SU-DHL-6 (cell line): ENCODE data around the gene PLCE1.

Experiments used
- H2AFZ ChIP-seq: fragments of 200-600 bp; sonication (generic); 2 replicates; pipeline ENCODE4 v1.6.1; 2014; ENCODE audit warnings: low read depth, mild to moderate bottlenecking, moderate library complexity, mixed read lengths, antibody characterized with exemption, low read length; ENCODE audit not compliant: severe bottlenecking
- H3F3A ChIP-seq: fragments of 200-600 bp; shearing (Covaris generic); 2 replicates; pipeline ENCODE4 v1.6.0; 2016; ENCODE audit warnings: antibody characterized with exemption, mild to moderate bottlenecking; ENCODE audit not compliant: insufficient read depth
- H3K27ac ChIP-seq: fragments of 200-600 bp; sonication (generic); 2 replicates; pipeline ENCODE4 v1.5.1; 2016; ENCODE audit warnings: low read depth, mild to moderate bottlenecking, low read length, moderate library complexity, mixed read lengths
- H3K27me3 ChIP-seq: fragments of 200-600 bp; sonication (generic), shearing (Covaris generic); 2 replicates; pipeline ENCODE4 v1.6.0; 2014; ENCODE audit warnings: mild to moderate bottlenecking, low read length
- H3K36me3 ChIP-seq: fragments of 200-600 bp; sonication (generic); 2 replicates; pipeline ENCODE4 v1.6.1; 2014; ENCODE audit warnings: mild to moderate bottlenecking, low read length, mixed read lengths
- H3K4me2 ChIP-seq: fragments of 300-600, 200-600 bp; shearing (Covaris generic), sonication (generic); 2 replicates; pipeline ENCODE4 v1.6.0; 2014; ENCODE audit warnings: low read length, low read depth, mild to moderate bottlenecking; ENCODE audit not compliant: poor library complexity, severe bottlenecking
- H3K4me3 ChIP-seq: fragments of 200-600 bp; sonication (generic); 2 replicates; pipeline ENCODE4 v1.5.1; 2014; ENCODE audit warnings: antibody characterized with exemption, low read length, mild to moderate bottlenecking, mixed read lengths; ENCODE audit not compliant: insufficient read depth, poor library complexity, severe bottlenecking
- H3K79me2 ChIP-seq: fragments of 200-600 bp; sonication (generic); 2 replicates; pipeline ENCODE4 v1.6.1; 2014; ENCODE audit warnings: mild to moderate bottlenecking, low read length, moderate library complexity; ENCODE audit not compliant: insufficient read depth
- H3K9ac ChIP-seq: fragments of 200-600 bp; sonication (generic); 2 replicates; pipeline ENCODE4 v1.7.0; 2014; ENCODE audit warnings: mild to moderate bottlenecking, low read length
- H3K9me2 ChIP-seq: fragments of 200-600 bp; sonication (generic); replicated peaks from 2 replicates; pipeline ENCODE4 v1.6.1; 2014; ENCODE audit warnings: low read length; ENCODE audit not compliant: insufficient read depth
- H3K9me3 ChIP-seq: fragments of 200-600 bp; sonication (generic); 2 replicates; pipeline ENCODE4 v1.6.1; 2014; ENCODE audit warnings: low read length, mixed read lengths; ENCODE audit not compliant: insufficient read depth
- H4K20me1 ChIP-seq: fragments of 200-600 bp; sonication (generic); 2 replicates; pipeline ENCODE4 v1.6.1; 2014; ENCODE audit warnings: low read depth, mild to moderate bottlenecking, antibody characterized with exemption, low read length, moderate library complexity, mixed read lengths
- CTCF ChIP-seq: fragments of 200-600 bp; sonication (generic); IDR thresholded peaks from one replicate; pipeline ENCODE4 v1.5.1; 2017; ENCODE audit warnings: antibody characterized with exemption, mild to moderate bottlenecking, low read length, moderate library complexity; ENCODE audit not compliant: insufficient read depth, poor library complexity, severe bottlenecking
- EZH2phosphoT487 ChIP-seq: fragments of 200-600 bp; sonication (generic), shearing (Covaris generic); conservative IDR thresholded peaks from 2 replicates; pipeline ENCODE4 v1.6.1; 2018; ENCODE audit warnings: mild to moderate bottlenecking, antibody characterized with exemption, low read length, moderate library complexity, mixed read lengths

Gene PLCE1

GRCh38 chr10:93963434-93963833 is 30.3 kb upstream of the PLCE1 start:
- TF ChIP-seq EZH2phosphoT487, result no peak
- TF ChIP-seq CTCF, result no peak
- Histone ChIP-seq H3K9me2 (no peaks in the 10 kb centered on the region), H3K4me2 (no peak overlapping the region), H3K4me3 (no peak overlapping the region), H3K27ac (no peak overlapping the region), H3K36me3 (no peaks in the 10 kb centered on the region), H4K20me1 (no peaks in the 10 kb centered on the region), H3K79me2 (no peaks in the 10 kb centered on the region), H2AFZ (no peak overlapping the region), H3K27me3 (no peaks in the 10 kb centered on the region), H3K9me3 (no peaks in the 10 kb centered on the region), H3K9ac (no peak overlapping the region), H3F3A (no peaks in the 10 kb centered on the region)

- Histone ChIP-seq H3F3A (no peaks in the 10 kb centered on the region), H3K27me3 (no peaks in the 10 kb centered on the region), H2AFZ (no peak overlapping the region), H3K4me3 (no peak overlapping the region), H3K9ac (no peak overlapping the region), H3K4me2 (no peak overlapping the region), H3K36me3 (no peaks in the 10 kb centered on the region), H4K20me1 (no peaks in the 10 kb centered on the region), H3K9me3 (no peaks in the 10 kb centered on the region), H3K27ac (no peak overlapping the region), H3K9me2 (no peaks in the 10 kb centered on the region), H3K79me2 (no peaks in the 10 kb centered on the region)
- TF ChIP-seq EZH2phosphoT487, result no peak
- TF ChIP-seq CTCF, result no peak
These were observed 27.8 kb upstream of the PLCE1 start for GRCh38 chr10:93965911-93966310.

- Histone ChIP-seq H3K9me3 (no peaks in the 10 kb centered on the region), H3K27ac (no peak overlapping the region), H3K36me3 (no peaks in the 10 kb centered on the region), H3F3A (no peaks in the 10 kb centered on the region), H3K4me3 (no peak overlapping the region), H3K79me2 (no peaks in the 10 kb centered on the region), H2AFZ (no peak overlapping the region), H3K9ac (no peak overlapping the region), H3K27me3 (no peaks in the 10 kb centered on the region), H3K4me2 (no peak overlapping the region), H3K9me2 (no peaks in the 10 kb centered on the region), H4K20me1 (no peaks in the 10 kb centered on the region)
- no peak for TF ChIP-seq EZH2phosphoT487
- no peak for TF ChIP-seq CTCF
These were observed 26.0 kb upstream of the PLCE1 start for GRCh38 chr10:93967756-93968155.
